HT1080 (cell line): ENCODE measurements around the gene GRIK2. TPM values are rescaled to one million over a fixed set of nuclear protein-coding genes. Genes with fewer than 3 reads are reported as not detected.

ENCODE experiments used
- DNase-seq: peaks from one replicate; pipeline ENCODE4 v3.0.0-alpha.2; 2015; ENCODE audit warnings: low read depth
- total RNA-seq: library from RNA; depleted of rRNA; stranded (reverse); fragments of >200 nt; shearing (Covaris generic); gene quantifications from 2 replicates; pipeline ENCODE4 v1.2.3, GENCODE V29; 2014

Gene GRIK2
- total RNA-seq, 1 experiment from 2014 or later: not detected

DNA sequence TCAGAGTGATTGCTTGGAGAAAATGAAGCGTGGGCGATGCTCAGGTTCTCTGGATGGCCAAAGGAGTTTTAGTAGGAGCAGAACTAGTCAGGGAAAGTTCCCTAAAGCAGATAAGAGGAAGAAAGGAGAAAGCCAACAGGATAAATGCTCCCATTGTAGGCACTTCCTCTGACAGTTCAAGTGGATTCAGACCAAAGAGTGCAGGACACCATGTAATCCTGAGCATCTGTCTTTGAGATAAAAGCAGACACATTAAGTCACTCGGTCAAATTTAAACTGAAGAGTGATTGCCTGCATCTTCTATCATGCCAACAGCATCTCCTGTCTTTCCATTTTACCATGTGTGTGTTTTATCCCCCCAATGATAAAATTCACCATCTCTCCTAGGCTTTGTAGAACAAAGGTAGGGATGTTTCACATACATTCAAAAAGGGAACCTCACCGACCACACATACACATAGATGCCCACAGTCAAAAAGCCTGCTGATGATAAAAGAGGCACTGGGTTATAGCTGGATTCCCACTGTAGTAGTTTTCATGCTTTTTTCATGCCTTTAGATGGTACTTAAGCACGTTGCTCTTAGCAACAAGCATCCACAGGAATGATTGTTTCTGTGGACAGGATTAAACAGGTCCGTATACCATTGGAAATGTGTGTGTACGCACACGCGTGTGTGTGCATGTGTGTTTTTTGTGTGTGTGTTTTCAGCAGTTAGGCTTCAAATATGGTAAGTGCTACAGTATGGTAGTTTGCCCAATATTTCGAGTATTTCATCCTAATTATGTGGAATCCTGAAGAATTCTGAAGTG is 7.0 kb downstream of the GRIK2 start:
- no peak for DNase-seq

DNA sequence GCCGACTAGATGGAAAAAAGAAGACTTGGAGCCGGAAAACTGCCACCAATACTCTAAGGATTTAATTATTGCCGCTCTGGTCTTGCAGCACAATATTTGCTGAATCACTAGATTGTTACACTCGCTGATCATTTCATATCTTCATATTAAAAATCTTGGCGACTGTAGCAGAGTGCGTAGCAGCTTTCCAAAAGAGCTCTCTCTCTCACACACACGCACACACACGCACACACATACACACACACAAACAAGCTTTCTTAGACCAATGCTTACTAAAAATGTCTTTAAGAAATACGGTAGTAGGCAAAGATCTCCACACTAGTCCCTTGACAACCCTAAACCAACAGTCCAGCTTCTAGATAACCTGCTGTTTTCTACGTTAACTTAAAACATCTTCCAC is 7.7 kb downstream of the GRIK2 start:
- no peak for DNase-seq

DNA sequence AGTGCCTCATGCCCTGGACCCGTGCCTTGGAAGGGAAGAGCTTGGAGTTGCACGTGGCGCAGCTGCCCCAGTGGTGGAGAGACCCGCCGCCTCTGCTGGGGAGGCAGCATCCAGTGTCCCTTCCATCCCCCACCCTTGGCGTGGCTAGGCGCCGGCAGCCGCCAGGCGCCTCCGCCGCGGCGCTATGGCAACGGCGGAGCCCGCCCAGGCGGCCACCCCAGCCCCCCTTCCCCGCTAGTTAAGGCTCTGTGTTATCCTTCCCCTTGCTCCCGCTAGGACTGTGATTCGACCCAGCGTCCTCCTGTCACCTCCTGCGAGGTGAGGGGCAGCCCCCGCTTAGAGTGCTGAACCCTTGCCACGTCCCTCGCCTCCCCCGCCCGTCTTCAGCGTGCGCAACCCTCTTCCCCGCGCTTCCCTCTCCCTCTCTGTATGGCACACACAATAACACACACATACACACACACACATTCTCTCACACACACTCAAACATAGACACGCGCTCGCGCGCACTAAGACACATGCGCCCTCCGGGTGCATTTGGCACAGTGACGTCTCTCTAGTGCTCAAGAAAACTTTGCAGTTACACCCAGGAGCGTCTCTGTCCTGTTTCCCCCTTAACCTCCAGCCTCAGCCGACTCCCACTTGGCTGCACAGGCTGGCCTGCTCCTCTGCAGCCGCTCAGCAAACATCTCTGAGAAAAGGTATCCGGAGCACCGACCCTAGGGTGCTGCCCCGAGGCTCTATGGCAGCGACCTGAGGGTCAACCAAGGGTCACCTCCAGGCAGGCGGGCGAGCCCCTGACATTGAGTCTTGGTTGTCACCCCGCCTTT is 8.5 kb downstream of the GRIK2 start:
- DNase-seq: no peak

GRCh38 chr6:101402622-101403031 is 9.1 kb downstream of the GRIK2 start:
- no peak for DNase-seq

DNA sequence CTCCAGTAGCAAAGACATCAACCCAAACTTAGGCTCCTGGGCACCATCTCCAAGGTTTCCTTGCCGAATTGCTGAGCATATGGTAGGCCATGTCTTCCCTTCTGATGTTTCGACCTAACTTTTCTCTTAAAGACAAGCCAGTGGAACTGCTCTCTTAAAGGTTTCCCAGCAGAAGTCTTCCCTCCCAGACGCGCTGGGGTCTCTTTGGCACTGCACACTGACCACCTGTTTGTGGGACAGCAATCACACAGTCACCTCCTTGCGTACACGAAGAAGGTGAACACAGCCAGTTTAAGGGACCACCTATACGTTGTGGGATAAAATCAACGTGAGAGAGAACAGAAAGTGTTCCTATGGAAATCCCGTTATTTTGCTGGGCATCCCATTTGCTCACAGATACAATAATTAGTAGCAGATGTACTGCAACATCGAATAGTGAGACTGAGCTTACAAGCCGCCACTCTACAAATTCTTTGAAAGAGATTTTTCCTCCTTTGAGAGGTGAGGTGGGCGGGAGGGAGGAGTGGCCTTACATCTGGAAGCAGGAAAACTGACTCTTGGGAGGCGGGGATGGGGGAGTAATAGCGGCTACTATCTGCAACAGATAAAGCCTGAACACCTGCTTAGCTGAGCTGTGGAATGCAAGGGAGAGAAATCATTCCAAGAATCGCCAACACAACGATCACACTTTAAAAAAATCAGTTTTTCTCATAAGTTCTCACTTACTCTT is 9.9 kb downstream of the GRIK2 start:
- no peak for DNase-seq

DNA sequence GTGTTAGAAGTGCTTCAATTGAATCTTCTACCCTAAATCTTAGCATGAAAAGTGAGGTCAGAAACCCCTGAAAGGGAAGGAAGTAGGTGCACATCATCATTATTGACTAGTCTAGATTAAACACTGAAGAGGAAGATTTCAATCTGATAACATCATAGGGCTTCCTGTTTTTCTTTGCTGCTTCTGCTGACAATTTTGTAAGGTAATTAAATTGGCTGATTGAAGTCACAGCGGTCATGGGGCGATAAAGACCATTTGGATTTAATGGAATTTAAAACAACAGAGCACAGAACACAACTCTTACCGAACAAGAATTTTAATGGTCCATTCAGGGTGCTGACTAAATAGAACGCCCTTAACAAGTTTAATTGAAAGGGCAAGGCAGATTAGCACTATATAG is 11.3 kb downstream of the GRIK2 start:
- DNase-seq: no peak

DNA sequence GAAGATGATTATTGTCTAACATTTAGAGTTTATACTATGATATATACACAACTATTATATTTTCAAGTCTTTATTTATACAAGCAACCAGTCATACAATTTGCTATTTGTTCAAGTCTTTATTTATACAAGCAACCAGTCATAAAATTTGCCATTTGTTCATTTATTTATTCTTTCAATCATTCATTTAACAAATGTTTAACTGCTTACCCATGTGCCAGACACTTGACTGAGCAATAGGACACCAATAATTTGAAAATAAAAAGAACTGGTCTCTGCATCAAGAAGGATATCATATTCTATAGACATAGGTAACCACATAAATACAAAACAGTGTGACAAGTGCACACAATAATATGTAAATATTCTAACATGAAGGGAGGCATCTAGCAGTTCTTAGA is 20.3 kb downstream of the GRIK2 start:
- no peak for DNase-seq

GRCh38 chr6:101417900-101418299 is 24.4 kb downstream of the GRIK2 start:
- no peak for DNase-seq

DNA sequence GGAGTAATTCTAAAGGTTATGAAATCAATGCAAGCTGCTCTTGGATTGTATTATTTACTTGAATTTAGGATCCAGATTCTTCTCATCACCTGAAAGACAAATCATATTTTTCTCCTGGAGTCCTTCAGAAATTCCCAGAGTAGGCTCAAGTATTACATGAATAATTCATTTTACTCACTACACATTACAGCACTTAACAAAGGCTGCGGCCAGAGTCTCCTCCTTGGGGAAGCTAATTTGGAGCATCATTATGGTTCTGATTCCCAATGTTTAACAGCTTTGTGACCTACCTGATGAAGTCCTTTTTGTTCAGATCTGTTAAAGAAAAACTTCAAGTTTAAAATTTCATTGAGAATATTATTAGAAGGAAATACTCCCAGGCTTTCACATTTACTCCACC is 28.7 kb downstream of the GRIK2 start:
- DNase-seq: no peak

- no peak for DNase-seq
Measured at GRCh38 chr6:101422811-101423210, 29.3 kb downstream of the GRIK2 start.

DNA sequence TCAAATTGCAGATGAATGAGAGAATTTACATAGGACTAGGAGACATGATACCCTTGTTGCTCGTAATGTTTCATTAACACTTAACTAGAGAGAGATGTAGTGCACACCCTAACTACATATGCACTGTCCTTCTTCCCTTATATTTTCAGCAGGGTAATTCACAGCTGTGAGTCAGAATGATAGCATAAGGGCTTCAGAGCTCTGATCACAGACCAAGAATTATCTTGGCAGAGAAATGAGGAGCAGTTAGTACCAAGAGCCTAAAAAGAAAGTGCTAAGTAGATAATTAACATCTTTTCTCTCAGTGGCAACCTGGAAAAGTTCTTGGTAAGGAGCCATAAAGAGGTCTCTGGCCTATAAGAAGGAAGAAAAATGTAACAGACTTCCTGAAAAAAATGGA is 35.8 kb downstream of the GRIK2 start:
- no peak for DNase-seq

DNA sequence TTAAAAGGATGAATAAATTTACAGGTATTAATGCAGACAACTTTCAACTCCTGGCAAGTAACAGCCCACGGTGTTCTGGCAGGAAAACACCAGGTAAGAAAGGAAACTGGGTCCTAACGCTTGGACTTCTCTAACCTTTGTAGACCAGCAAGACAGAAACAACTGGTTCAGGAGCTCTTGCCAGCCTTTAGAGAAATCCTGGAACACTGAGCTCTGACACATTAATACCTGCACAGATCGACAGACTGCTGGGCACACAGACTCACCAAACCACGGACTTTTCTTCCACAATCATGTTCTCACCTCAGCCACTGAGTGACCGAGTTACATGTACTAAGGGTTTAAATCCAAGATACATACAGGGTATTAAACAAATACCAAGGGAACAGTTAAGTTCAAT is 36.3 kb downstream of the GRIK2 start:
- DNase-seq: no peak

DNA sequence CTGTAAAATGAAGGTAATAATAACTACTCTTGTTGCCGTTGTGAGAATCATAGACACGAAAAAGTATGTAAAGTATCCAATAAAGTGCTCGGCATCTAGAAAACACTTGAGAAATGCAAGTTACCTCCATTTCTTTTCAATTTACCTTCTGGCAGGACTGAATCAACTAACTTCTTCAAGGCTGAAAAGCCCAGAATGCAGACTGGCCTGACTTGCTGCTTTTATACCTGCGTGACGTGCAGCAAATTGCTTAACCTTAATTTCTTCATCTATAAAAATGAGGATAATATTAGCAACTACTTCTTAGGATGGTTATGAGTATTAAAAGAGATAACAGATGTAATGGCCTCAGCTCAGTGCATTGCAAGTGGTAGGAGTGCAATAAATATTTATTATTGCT is 39.6 kb downstream of the GRIK2 start:
- no peak for DNase-seq

DNA sequence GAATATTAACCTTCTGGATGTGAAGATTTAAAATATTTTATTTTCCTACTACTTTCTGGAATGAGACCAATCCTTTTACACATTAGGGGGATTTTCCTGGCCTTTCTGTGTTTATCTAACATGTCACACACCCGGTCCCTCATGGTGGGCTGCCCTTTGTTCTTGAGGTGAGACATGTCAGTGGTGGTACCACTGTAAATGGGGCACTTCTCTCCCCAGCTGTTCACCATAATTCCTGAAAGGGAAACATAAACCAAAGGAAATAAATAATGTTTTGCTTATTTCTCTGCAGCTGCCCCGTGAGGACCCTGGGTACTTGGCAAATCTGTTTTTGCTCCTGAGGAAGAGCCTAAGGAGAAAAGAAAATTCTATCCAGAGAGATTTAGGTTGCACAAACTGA is 41.1 kb downstream of the GRIK2 start:
- DNase-seq: no peak

- DNase-seq: no peak
Measured at GRCh38 chr6:101435038-101435437, 41.5 kb downstream of the GRIK2 start.

DNA sequence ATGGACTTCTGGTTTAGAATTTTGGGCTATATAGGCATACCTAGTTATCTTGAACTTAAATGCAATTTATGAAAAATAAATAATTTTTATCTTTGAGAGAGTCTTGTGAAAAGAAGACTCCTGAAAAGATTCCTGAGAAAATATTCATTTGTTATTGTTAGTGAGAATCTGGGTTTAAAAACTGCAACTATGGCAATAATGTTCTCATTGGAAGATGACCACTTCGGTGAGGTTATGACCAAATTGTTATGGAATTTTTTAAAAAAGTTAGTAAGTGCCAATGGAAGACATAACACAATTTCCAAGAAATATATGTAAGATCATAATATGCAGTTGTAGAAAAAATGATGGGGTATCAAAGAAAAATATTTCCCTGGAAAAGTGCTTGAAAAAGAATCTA is 46.3 kb downstream of the GRIK2 start:
- DNase-seq: no peak

GRCh38 chr6:101443315-101443714 is 49.8 kb downstream of the GRIK2 start:
- no peak for DNase-seq

DNA sequence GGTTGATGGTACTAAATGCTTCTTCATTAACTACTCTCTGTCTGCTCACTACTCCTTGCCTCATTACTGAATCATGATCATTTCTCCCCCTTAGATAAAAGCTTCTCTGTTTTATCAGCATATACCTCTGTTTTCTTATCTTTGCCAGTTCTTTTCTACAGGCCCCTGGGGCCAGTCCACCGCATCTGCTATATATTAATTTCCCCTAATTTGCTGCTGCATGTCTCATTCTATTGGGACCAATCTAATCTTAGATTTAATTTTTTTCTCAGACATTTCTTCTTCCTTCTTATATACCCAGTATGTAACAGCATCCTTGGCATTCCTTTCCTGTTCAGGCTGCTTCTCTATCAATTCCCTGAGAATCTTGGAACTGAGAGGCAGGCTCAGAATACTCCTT is 51.2 kb downstream of the GRIK2 start:
- DNase-seq: no peak

- DNase-seq: peak; percentile 10
Measured at GRCh38 chr6:101445527-101445926, 52.0 kb downstream of the GRIK2 start.

DNA sequence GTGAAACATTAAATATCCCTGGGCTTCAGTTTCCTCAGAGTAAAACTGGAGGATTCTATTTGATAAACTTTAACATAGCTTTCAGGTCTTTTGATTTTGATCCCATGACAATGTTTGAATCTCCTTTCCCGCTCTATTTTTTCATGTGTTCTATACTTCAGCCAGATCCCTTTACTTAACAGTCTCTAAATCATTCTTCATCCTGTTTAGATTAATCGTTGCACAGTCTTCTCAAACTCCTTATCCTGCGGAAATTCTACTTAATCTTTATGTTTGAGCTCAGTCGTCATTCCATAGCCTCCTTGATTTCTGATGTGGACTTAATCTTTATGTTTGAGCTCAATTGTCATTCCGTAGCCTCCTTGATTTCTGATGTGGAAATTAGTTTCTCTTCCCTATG is 57.4 kb downstream of the GRIK2 start:
- no peak for DNase-seq

DNA sequence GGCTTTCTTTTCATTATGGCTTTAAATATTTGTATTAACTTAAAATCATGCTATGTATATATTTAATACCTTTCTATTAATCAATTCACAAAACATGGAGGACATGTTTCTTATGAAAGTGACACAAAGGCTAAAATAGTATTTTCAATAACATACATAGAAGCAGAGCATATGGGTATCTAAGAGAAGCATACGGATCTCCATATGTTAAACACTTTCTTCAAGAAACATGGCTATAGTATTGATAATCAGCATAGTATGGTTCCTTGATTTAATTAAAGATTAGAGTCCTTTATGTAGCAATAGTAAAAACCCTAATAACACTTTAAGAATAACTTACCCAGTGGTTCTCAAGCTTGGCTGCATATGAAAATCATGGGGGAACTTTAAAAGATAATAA is 58.5 kb downstream of the GRIK2 start:
- no peak for DNase-seq

DNA sequence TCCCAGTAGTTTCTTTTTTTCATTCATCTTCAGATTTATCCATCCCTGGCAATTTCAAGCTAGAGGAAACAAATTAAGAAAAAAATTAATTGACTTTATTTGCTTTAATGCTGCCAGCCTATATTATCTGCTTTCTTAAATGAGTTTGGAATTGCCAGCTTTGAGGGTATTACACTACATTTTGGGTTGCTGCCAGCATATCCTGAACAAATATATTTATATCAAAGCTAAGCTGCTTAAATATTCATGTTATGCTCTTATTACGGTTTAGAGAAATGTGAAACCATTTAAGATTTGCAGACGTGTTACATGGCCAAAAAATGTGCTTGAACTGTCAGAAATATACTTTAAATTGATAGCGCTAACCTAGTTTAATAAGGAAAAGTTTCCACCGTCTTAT is 59.7 kb downstream of the GRIK2 start:
- no peak for DNase-seq
